Activated CD4-positive, alpha-beta T cell treated with anti-CD3 and anti-CD28 coated beads, Interleukin-2, amount 10 ng/mL, durations not matched to agents 24 days and 14 days (primary cell): ENCODE data around the gene B4GALT1. TPM values are rescaled to one million over a fixed set of nuclear protein-coding genes. Genes with fewer than 3 reads are reported as not detected.

ENCODE experiments used
- DNase-seq: peaks from one replicate; pipeline ENCODE4 v3.0.0; 2022
- H3K27ac Mint-ChIP-seq: one replicate; pipeline ENCODE4 v1.8.0; 2022; ENCODE audit warnings: mild to moderate bottlenecking, mixed read lengths
- H3K27me3 Mint-ChIP-seq: one replicate; pipeline ENCODE4 v1.8.0; 2022; ENCODE audit warnings: mixed read lengths
- H3K36me3 Mint-ChIP-seq: one replicate; pipeline ENCODE4 v1.8.0; 2022; ENCODE audit warnings: low read depth, mild to moderate bottlenecking, mixed read lengths
- H3K4me1 Mint-ChIP-seq: one replicate; pipeline ENCODE4 v1.8.0; 2021; ENCODE audit warnings: mixed read lengths
- H3K4me3 Mint-ChIP-seq: one replicate; pipeline ENCODE4 v1.8.0; 2022; ENCODE audit warnings: mild to moderate bottlenecking, moderate library complexity, mixed read lengths
- H3K9me3 Mint-ChIP-seq: one replicate; pipeline ENCODE4 v1.8.0; 2021; ENCODE audit warnings: mixed read lengths
- intact Hi-C: fragments of 100-400 bp; cut with micrococcal nuclease; formaldehyde crosslinking; loops from one replicate; pipeline ENCODE4 v1.15.1; 2023
- total RNA-seq: library from RNA; stranded (reverse); gene quantifications from 2 replicates; pipeline ENCODE4 v1.2.3, GENCODE V29; 2022

Gene B4GALT1
- total RNA-seq, 1 donor from 2014 or later: 55.7 TPM

DNA sequence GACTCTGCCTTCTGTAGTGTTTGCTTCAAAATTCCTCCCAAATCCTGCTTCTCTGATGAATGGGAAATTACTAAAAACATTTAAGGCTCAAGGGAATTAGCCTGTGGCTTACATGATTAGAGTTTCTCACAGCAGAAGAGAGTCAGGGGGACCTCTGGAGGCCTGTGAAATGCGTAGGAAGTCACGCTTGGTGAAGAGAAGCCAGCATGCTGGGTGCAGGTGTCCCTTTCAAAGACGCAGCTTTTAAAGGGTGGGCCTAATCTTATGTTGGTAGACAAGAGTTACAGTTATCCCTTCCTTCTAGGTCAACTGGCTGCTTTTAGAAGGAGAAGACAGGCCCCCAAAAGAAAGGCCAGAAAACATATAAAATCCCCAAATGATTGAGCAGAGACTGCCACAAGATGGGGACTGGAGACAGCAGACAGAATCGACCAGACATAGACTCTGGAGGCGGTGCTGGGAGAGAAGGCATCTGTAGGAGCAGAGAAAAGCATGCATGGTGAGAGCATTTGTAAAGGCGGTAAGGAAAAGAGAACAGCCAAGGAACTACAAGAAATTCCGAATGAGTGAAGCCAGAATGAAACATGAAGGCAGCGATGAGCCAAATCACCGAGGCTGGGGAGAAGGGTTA is 42.3 kb downstream of the B4GALT1 start:
- Mint-ChIP-seq H3K36me3 (peaks cover 53% of the 10 kb centered on the region), H3K27me3 (no peaks in the 10 kb centered on the region)

DNA sequence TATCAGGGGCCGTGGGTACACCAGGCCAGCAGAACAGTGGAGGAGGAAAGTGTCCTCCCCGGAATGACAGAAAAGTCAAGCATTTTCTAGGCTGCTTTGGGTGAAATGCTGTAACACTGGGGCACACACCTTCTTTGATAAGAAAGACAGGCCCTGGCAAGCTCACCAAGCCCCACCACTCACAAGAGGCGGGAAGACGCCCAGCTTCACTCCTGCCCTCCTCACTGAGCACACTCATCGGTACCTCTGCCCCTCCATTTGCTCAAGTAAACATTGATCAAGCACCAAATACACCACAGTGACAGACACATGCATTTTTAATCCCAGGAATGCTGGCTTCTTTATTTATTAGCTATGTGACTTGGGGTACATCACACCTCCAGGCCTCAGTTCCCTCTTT is 43.1 kb downstream of the B4GALT1 start:
- DNase-seq: no peak
- intact Hi-C loops: no loop called here
- Mint-ChIP-seq H3K36me3 (peaks cover 49% of the 10 kb centered on the region), H3K4me3 (no peak overlapping the region), H3K27me3 (no peaks in the 10 kb centered on the region), H3K9me3 (peaks cover 4% of the 10 kb centered on the region), H3K4me1 (peaks cover 19% of the 10 kb centered on the region), H3K27ac (no peak overlapping the region)

More for the DNA sequence above, 42.3 kb downstream of the B4GALT1 start:
- intact Hi-C loops: no loop called here
- H3K4me3 Mint-ChIP-seq: no peak overlapping the region
- DNase-seq: no peak
- peaks cover 4% of the 10 kb centered on the region for H3K9me3 Mint-ChIP-seq
- peaks cover 20% of the 10 kb centered on the region for H3K4me1 Mint-ChIP-seq
- no peak overlapping the region for H3K27ac Mint-ChIP-seq

DNA sequence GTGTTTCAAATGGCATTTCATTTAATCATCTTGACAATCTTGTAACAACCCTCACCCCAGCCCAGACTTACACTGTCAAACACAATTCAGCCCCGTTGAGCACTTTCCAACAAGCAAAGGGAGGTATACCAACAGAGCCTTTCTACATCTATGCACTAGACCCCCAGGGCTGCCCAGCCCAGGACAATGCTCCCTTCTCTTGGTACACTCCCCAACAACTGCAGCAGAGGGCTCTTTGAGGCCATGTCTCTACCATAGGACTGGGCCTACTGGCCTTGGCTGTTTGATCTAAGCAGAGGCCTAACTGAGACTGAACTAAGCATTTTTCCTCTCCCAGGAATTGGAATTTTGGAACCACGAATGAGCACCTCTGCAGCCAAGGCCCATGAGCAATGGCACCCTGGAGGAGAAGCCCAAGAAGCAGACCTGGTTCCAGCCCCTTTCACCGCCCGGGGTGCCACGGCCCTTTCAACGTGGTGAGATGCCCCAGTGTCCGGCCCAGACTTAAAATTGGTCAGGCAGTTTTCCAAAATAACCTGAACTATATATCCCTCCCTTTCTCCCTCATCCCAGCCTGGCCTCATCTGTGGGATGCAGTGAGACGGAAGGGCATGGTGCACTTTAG is 43.6 kb downstream of the B4GALT1 start:
- peaks cover 4% of the 10 kb centered on the region for H3K9me3 Mint-ChIP-seq
- no peak overlapping the region for H3K4me3 Mint-ChIP-seq
- H3K27ac Mint-ChIP-seq: no peak overlapping the region

DNA sequence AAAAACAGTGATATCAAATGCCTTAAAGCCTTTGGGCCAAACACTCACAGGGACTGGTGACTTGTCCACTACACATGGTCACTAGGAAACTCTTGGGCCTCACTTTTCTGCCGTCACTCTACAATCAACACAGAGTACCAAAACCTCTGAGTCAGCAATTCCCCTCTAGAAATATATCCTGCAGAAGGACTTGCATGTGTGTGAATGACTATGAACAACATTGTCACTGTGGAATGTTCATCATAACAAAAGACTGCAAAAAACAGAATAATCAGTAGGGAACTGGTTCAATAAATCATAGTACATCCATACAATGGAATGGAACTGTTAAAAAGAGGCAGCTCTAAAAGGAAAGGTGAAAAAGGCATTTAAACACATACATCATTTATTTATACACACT is 46.5 kb downstream of the B4GALT1 start:
- H3K27ac Mint-ChIP-seq: no peak overlapping the region
- H3K9me3 Mint-ChIP-seq: peaks cover 4% of the 10 kb centered on the region
- intact Hi-C loops: no loop called here
- peaks cover 35% of the 10 kb centered on the region for H3K4me1 Mint-ChIP-seq
- no peak overlapping the region for H3K4me3 Mint-ChIP-seq
- no peak for DNase-seq
- peaks cover 34% of the 10 kb centered on the region for H3K36me3 Mint-ChIP-seq
- H3K27me3 Mint-ChIP-seq: no peaks in the 10 kb centered on the region

More for the DNA sequence above, 43.6 kb downstream of the B4GALT1 start:
- Mint-ChIP-seq H3K36me3 (peaks cover 49% of the 10 kb centered on the region), H3K27me3 (no peaks in the 10 kb centered on the region), H3K4me1 (peaks cover 21% of the 10 kb centered on the region)
- no peak for DNase-seq
- intact Hi-C loops: no loop called here

DNA sequence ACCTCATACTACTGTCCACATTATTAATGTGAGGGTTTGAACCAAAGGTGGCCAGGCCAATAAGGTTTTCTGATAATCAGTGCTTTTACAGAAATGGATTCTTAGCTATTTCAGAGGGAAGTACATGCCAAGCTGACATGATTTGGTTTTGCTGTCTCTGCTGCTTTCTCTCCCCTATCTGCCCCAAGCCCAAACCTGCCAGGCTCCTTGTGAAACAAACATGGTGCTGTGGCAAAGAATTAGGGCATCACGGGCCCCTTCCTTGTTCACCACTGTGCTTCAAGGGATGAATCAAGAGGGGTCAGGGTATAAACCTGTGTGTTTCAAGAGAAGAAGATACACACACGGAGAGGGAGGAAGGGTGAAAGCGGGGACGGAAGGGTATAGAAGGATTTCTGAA is 49.3 kb downstream of the B4GALT1 start:
- no peak for DNase-seq
- H3K9me3 Mint-ChIP-seq: peaks cover 4% of the 10 kb centered on the region
- peaks cover 30% of the 10 kb centered on the region for H3K4me1 Mint-ChIP-seq
- intact Hi-C loops: loop anchor here (5.0 kb wide), 1 partner anchor 35 kb away; no protein-coding TSS in a partner anchor
- no peaks in the 10 kb centered on the region for H3K27me3 Mint-ChIP-seq
- peaks cover 43% of the 10 kb centered on the region for H3K36me3 Mint-ChIP-seq
- peak overlapping the region; percentile 10 for H3K4me3 Mint-ChIP-seq
- peak overlapping the region; percentile 2 for H3K27ac Mint-ChIP-seq

DNA sequence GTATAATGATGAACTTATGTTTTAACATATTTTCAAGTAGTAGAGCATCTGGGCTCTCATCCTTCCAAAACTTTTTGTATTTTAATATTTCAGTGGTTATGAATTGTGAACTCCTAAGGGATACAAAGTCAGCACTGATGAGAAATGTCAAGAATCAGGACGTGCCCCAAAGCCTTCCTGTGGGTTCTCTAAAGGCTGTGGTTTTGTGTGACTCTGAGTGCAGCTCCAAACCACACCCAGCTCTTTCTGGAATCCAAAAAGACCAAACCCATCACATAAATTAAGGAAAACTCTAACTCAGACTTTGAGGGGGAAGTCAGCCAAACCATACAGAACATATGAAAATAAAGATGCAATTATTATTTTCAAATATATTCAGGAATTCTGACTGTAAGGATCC is 49.8 kb downstream of the B4GALT1 start:
- peak overlapping the region; percentile 49 for H3K27ac Mint-ChIP-seq
- H3K4me1 Mint-ChIP-seq: peaks cover 30% of the 10 kb centered on the region
- no peaks in the 10 kb centered on the region for H3K27me3 Mint-ChIP-seq
- no peak for DNase-seq
- H3K4me3 Mint-ChIP-seq: peak overlapping the region; percentile 40
- intact Hi-C loops: loop anchor here (5.0 kb wide), 1 partner anchor 35 kb away; no protein-coding TSS in a partner anchor
- H3K36me3 Mint-ChIP-seq: peaks cover 47% of the 10 kb centered on the region
- H3K9me3 Mint-ChIP-seq: peaks cover 4% of the 10 kb centered on the region

DNA sequence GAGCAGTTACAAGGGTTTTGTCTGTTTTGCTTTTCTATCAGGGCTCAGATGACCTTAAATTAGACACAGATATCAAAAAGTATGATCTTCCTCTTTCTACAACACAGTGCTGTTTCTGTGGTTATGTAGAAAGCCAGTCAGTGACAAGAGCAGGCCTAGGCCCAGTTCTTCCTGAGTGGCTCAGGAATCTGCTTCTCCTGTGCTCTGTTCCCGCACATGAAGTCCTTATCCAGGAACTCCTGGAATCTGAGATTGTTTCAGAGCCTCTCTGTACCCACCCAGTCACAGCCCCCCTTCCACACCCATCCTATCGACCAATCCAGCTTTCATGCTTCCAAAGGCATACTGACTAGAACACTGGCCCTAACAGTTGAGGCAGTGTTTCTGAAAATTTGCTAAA is 50.3 kb downstream of the B4GALT1 start:
- H3K36me3 Mint-ChIP-seq: peaks cover 46% of the 10 kb centered on the region
- peak overlapping the region; percentile 40 for H3K4me3 Mint-ChIP-seq
- intact Hi-C loops: loop anchor here (5.0 kb wide), 1 partner anchor 35 kb away; no protein-coding TSS in a partner anchor

DNA sequence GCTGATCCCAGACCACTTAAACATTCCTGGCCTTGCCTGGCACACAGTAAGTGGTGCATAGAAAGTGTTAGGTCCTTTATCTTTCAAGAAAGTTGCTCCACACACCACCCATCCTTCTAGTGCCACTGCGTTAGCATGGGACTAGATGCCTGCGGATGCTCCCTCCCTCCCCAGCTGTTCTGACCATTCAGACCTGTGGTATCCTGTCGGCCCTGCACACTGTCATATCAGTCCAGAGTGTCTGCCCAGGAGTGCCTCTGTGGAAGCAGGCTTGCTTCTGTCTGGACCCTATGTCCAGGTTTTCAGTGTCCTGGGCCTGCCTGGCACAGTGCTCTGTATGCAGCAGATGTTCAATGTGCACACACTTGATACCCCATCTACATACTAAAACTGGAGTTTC is 52.4 kb downstream of the B4GALT1 start:
- Mint-ChIP-seq H3K36me3 (peaks cover 46% of the 10 kb centered on the region), H3K9me3 (no peaks in the 10 kb centered on the region), H3K27me3 (no peaks in the 10 kb centered on the region), H3K27ac (no peak overlapping the region), H3K4me1 (peaks cover 29% of the 10 kb centered on the region), H3K4me3 (no peak overlapping the region)
- intact Hi-C loops: loop anchor here (5.0 kb wide), 1 partner anchor 32 kb away; no protein-coding TSS in a partner anchor
- DNase-seq: no peak

More for the DNA sequence above, 50.3 kb downstream of the B4GALT1 start:
- no peak for DNase-seq
- Mint-ChIP-seq H3K4me1 (peaks cover 27% of the 10 kb centered on the region), H3K27me3 (no peaks in the 10 kb centered on the region), H3K9me3 (peaks cover 2% of the 10 kb centered on the region), H3K27ac (peak overlapping the region; percentile 67)

DNA sequence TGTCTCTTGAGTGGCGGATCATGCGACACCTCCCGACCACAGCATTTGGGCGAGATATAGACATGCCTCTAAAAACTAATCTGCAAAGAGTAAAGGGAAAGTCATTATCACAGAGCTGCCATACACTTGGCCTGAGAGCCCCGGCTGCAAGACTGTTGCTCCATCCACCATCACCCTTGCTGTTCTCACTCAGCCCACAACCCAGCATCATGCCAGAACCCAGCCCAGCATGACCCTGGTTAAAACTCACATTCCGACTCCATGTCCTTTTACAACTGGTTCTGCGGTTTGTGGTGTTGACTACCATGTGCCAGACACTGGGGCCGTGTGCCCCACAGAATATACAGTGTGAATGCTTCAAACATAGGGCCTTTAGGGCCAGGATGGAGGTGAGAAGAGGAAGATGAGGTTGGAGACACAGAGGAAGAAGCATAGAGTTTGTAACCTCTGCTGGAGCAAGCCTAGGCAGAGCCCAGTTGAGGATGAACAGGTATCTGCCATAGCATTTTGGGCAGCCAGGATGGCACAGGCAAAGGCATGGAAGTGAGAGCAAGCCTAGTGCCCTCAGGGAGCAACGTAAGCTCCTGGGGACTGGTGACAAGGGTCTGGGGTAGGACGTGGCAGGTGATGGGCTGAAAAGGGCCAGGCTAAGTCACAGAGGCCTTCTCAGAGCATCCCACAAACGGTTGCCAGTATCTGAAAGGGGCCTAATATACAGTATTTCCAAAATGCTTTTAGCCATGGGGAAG is 53.2 kb downstream of the B4GALT1 start:
- Mint-ChIP-seq H3K27ac (peak overlapping the region; percentile 52), H3K27me3 (no peaks in the 10 kb centered on the region), H3K9me3 (no peaks in the 10 kb centered on the region), H3K36me3 (peaks cover 47% of the 10 kb centered on the region), H3K4me1 (peaks cover 27% of the 10 kb centered on the region), H3K4me3 (no peak overlapping the region)
- intact Hi-C loops: no loop called here
- no peak for DNase-seq

DNA sequence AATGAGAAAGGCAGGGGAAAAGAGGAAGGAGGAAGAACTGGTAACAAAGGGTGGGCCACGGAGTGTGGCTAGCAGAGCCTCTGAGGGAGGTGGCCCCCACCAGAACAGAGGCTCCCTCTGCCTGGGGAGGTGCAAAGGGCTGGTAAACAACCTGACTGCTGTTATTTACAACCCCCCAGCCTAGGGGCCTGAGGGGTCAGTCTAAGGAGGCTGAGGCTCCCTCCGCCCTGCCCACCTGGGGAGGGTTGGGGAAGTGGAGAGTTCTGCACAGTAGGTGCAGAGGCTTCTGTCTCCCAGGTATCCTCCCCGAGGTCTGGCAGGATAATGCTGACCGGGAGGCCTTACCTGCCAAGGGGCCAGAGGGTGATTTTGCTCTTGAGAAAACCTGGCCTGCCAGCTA is 55.0 kb downstream of the B4GALT1 start:
- DNase-seq: no peak
- H3K27ac Mint-ChIP-seq: peak overlapping the region; percentile 54
- no peaks in the 10 kb centered on the region for H3K9me3 Mint-ChIP-seq
- H3K27me3 Mint-ChIP-seq: no peaks in the 10 kb centered on the region
- no peak overlapping the region for H3K4me3 Mint-ChIP-seq
- H3K36me3 Mint-ChIP-seq: peaks cover 43% of the 10 kb centered on the region
- peaks cover 15% of the 10 kb centered on the region for H3K4me1 Mint-ChIP-seq
- intact Hi-C loops: no loop called here

DNA sequence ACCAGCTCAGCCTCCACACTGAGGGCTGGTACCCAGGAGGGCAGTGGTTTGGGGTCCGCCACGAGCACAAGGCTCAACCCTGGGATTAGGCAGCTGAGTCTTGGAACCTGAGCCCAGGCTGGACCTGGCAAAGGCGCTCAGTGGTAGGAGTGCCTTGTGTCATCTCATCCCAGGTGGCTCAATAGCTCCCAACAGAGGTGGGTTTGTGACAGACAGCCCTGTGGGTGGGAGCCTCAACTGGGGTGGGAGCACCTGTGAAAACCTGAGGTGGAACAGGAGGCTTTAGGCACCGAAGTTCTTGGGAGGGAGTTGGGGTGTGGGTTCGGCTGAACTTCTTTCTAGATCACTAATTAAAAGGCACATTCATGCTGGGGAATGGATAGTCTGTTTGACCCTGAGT is 55.5 kb downstream of the B4GALT1 start:
- no peak for DNase-seq
- intact Hi-C loops: no loop called here
- H3K4me1 Mint-ChIP-seq: peaks cover 11% of the 10 kb centered on the region
- H3K4me3 Mint-ChIP-seq: no peak overlapping the region
- H3K9me3 Mint-ChIP-seq: no peaks in the 10 kb centered on the region
- peaks cover 39% of the 10 kb centered on the region for H3K36me3 Mint-ChIP-seq
- H3K27ac Mint-ChIP-seq: no peak overlapping the region
- no peaks in the 10 kb centered on the region for H3K27me3 Mint-ChIP-seq

DNA sequence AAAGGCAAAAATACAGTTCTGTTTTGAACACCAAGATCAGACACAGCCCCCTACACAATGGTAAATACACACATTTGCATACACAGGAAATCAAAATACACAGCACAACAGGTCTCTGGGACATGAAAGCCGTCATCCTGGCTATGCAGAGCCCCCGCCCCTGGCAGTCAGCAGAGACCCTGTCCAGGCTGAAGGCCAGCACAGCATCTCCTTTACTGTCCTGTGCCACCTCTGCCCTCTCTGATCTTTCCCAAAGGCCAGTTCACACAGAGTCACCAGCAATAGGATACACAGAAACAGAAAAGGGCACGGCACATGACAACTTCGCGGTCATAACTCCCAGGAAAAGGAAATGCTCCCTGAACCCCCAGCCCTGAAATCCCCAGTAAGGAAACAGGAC is 56.5 kb downstream of the B4GALT1 start:
- Mint-ChIP-seq H3K36me3 (peaks cover 37% of the 10 kb centered on the region), H3K27me3 (no peaks in the 10 kb centered on the region), H3K4me1 (peaks cover 8% of the 10 kb centered on the region), H3K4me3 (no peak overlapping the region), H3K9me3 (no peaks in the 10 kb centered on the region), H3K27ac (no peak overlapping the region)
- DNase-seq: no peak
- intact Hi-C loops: no loop called here

DNA sequence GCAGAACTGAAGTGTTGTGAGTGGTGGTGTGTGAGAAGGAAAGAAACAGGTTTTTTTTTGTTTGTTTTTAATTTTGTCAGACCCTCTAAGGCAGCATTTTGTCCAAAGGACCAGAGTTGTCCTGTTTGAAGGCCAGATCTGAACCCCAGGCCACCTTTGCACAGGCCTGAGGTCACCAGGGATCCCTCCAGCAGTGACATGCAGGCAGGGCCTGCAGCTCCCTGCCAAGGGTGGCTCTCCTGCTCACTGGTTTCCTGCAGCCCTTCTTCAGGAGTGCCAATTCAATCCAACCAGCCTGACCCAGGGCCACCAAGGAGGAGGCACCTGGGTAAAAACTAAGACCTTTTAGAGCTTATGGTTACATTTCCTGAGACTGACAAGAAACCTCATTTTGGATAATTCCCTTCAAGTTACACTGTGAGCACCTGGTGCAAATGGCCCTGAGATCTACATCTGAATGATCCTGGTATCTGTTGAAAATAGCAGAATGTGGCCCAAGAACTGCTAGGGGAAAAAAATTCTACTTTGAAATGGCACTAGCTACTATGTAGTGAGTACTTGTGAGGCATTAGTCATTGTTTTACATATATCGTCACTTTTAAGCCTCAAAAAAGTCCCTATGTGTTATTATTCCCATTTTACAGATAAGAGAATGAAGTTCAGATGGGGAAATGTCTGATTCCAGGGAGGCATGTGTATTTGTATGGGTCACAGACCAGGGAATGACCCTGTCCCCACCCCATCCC is 57.1 kb downstream of the B4GALT1 start:
- intact Hi-C loops: no loop called here
- H3K4me1 Mint-ChIP-seq: peaks cover 8% of the 10 kb centered on the region
- H3K36me3 Mint-ChIP-seq: peaks cover 36% of the 10 kb centered on the region
- H3K27ac Mint-ChIP-seq: peak overlapping the region; percentile 26
- H3K9me3 Mint-ChIP-seq: no peaks in the 10 kb centered on the region
- H3K4me3 Mint-ChIP-seq: no peak overlapping the region
- no peaks in the 10 kb centered on the region for H3K27me3 Mint-ChIP-seq
- DNase-seq: no peak
